ENCODE results near the gene LMO4. TPM values are rescaled to one million over a fixed set of nuclear protein-coding genes. Genes with fewer than 3 reads are reported as not detected.

LMO4 gene
- total and polyA plus RNA-seq, 12 donors: 10.3 to 26.9 (median 21.3) TPM

GRCh38 chr1:87356591-87356990 lies 27.9 kb downstream of the LMO4 start:
- 86 to 93% (median 89%) methylated on average over 5 of the region's 5 CpGs for WGBS, 4 donors
- H3K4me3 ChIP-seq: no peak overlapping the region
- no peaks in the 10 kb centered on the region for H3K27me3 ChIP-seq
- H3K27ac ChIP-seq: no peak overlapping the region
- no peaks in the 10 kb centered on the region for H3K9me3 ChIP-seq (replicated peaks in 1 of 3)
- H3K4me1 ChIP-seq (replicated peaks in 1 of 2): no peaks in the 10 kb centered on the region
- no peak for TF ChIP-seq POLR2A (IDR thresholded peaks at IDR 0.05)
- TF ChIP-seq CTCF (IDR thresholded peaks at IDR 0.05): no peak
- DNase-seq: no peak
- intact Hi-C loops (cut with DNase I): no loop called here
- no peaks in the 10 kb centered on the region for H3K36me3 ChIP-seq (replicated peaks in 1 of 2)

GRCh38 chr1:87358219-87358618 lies 29.5 kb downstream of the LMO4 start:
- DNase-seq: no peak
- H3K27ac ChIP-seq: no peak overlapping the region
- H3K4me3 ChIP-seq: no peak overlapping the region
- intact Hi-C loops (cut with DNase I): no loop called here
- no peaks in the 10 kb centered on the region for H3K4me1 ChIP-seq (replicated peaks in 1 of 2)
- no peaks in the 10 kb centered on the region for H3K36me3 ChIP-seq (replicated peaks in 1 of 2)
- H3K9me3 ChIP-seq (replicated peaks in 1 of 3): no peaks in the 10 kb centered on the region
- no peak for TF ChIP-seq CTCF (IDR thresholded peaks at IDR 0.05)
- no peak for TF ChIP-seq POLR2A (IDR thresholded peaks at IDR 0.05)
- H3K27me3 ChIP-seq: no peaks in the 10 kb centered on the region
- WGBS, 4 donors: 60 to 89% (median 84%) methylated on average over 1 of the region's 1 CpG

DNA sequence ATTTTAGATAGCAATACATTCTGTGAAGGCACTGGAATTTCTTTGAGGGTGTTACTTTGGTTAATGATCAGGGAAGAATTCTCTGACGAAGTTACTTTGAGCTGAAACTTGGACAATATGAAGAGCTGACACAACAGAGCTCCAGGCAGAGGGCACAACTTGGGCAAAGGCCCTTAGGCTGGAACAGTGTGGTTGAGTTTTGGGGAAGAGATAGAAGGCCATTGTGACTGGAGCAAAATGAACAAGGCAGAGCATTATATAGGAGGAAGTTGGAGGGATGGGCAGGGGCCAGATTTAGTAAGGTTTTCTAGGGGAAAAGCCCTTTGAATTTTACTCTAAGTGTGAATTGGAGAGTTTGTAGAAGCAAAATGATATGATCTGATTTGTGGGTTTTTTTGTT lies 30.9 kb downstream of the LMO4 start:
- intact Hi-C loops (cut with DNase I): no loop called here
- TF ChIP-seq CTCF (IDR thresholded peaks at IDR 0.05) (no peak), POLR2A (IDR thresholded peaks at IDR 0.05) (no peak)
- no peak for DNase-seq
- H3K9me3 ChIP-seq (replicated peaks in 1 of 3): no peaks in the 10 kb centered on the region
- no peaks in the 10 kb centered on the region for H3K4me1 ChIP-seq (replicated peaks in 1 of 2)
- WGBS, 4 donors: 86 to 97% (median 90%) methylated on average over 1 of the region's 1 CpG
- no peak overlapping the region for H3K27ac ChIP-seq
- H3K36me3 ChIP-seq (replicated peaks in 1 of 2): no peaks in the 10 kb centered on the region
- no peaks in the 10 kb centered on the region for H3K27me3 ChIP-seq
- no peak overlapping the region for H3K4me3 ChIP-seq

GRCh38 chr1:87362063-87362833 lies 33.6 kb downstream of the LMO4 start:
- Histone ChIP-seq H3K9me3 (replicated peaks in 1 of 3) (no peaks in the 10 kb centered on the region), H3K27me3 (no peaks in the 10 kb centered on the region), H3K27ac (no peak overlapping the region), H3K36me3 (replicated peaks in 1 of 2) (no peaks in the 10 kb centered on the region), H3K4me3 (no peak overlapping the region), H3K4me1 (replicated peaks in 1 of 2) (no peaks in the 10 kb centered on the region)
- intact Hi-C loops (cut with DNase I): no loop called here
- no peak for TF ChIP-seq CTCF (IDR thresholded peaks at IDR 0.05)
- no peak for TF ChIP-seq POLR2A (IDR thresholded peaks at IDR 0.05)
- DNase-seq: no peak
- WGBS, 4 donors: 72 to 77% (median 74%) methylated on average over 5 of the region's 5 CpGs

Measured in adrenal gland (tissue), 12 donors.